22Rv1 (cell line): ENCODE measurements around the gene PLD6.

Experiments
- ZFX ChIP-seq: fragments of 450-650 bp; IDR thresholded peaks from 2 replicates; pipeline ENCODE4 v1.6.1; 2017; ENCODE audit warnings: antibody characterized with exemption, borderline replicate concordance
- TF ChIP-seq, protein P1 (sequence below): fragments of 450-650 bp; IDR thresholded peaks from 2 replicates; pipeline ENCODE4 v1.5.1; 2017; ENCODE audit warnings: mild to moderate bottlenecking

DNA sequence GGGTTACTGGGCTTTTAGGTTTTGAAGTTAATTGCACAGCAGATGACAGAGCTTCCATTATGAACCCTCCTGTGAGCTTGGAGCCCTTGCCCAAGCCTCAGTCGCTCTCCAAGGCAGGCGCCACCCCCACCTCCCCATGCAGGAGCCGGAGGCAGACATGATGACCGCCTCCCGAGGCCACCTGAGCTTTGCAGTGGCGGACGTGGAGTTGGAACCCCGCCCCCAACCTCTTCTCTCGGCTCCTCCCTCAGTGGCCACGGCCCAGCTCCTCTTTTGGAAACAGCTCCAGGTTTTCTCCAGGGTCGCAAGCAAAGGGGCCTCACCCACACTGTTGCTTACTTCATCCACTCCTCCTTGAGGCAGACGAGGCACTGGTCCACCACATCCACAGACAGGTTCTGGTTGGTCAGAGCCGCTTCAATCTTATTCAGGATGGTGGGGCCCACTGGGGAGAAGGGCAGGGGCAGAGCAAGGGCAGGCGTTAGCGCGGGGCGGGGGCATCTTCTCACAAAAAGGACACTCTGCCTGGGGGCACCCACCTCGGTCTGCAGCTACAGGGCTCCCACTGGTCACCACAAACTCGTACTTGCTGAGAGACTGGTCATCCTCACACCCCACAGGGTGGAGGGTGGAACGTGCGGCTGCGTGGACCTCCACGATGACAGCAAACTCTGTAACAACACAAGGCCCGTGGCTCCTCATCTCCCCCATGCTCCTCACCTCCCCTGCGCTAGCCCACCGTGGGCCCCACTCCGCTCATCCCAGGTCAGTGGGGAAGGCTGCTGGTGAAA is 8.7 kb upstream of the PLD6 start:
- TF ChIP-seq, protein P1, sequence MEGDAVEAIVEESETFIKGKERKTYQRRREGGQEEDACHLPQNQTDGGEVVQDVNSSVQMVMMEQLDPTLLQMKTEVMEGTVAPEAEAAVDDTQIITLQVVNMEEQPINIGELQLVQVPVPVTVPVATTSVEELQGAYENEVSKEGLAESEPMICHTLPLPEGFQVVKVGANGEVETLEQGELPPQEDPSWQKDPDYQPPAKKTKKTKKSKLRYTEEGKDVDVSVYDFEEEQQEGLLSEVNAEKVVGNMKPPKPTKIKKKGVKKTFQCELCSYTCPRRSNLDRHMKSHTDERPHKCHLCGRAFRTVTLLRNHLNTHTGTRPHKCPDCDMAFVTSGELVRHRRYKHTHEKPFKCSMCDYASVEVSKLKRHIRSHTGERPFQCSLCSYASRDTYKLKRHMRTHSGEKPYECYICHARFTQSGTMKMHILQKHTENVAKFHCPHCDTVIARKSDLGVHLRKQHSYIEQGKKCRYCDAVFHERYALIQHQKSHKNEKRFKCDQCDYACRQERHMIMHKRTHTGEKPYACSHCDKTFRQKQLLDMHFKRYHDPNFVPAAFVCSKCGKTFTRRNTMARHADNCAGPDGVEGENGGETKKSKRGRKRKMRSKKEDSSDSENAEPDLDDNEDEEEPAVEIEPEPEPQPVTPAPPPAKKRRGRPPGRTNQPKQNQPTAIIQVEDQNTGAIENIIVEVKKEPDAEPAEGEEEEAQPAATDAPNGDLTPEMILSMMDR: no peak
- no peak for TF ChIP-seq ZFX
